AG04449 (cell line): ENCODE measurements around the gene ABL1.

Experiments used
- CTCF ChIA-PET: fragments of 350-600 bp; formaldehyde crosslinking; extraction: SDS; loops from one replicate; lab custom pipeline; 2021; ENCODE audit warnings: antibody characterized with exemption; lab: Yijun Ruan, JAX
- POLR2A ChIA-PET: fragments of 400-600, 350-600 bp; formaldehyde crosslinking; extraction: SDS; loops from one replicate; lab custom pipeline; 2020; ENCODE audit warnings: antibody characterized with exemption, inconsistent platforms; lab: Yijun Ruan, JAX
- DNase-seq: peaks from one replicate; pipeline ENCODE4 v3.0.0-alpha.2; 2010; ENCODE audit warnings: low read depth, low spot score
- H3K4me3 ChIP-seq: 2 replicates; pipeline ENCODE4 v1.5.1; 2011; ENCODE audit warnings: low read depth, mild to moderate bottlenecking, control low read depth, low read length
- CTCF ChIP-seq: IDR thresholded peaks from one replicate; pipeline ENCODE4 v1.5.1; 2011; ENCODE audit warnings: mild to moderate bottlenecking, moderate library complexity, low read length, control low read depth, inconsistent platforms; ENCODE audit not compliant: insufficient read depth; ENCODE audit errors: missing control alignments

The ABL1 gene

GRCh38 chr9:130810609-130811136 is 24.4 kb upstream of the ABL1 start:
- ChIA-PET POLR2A (no interaction called here), CTCF (interaction anchor here (1.2 to 1.4 kb wide), 3 partner anchors 10 to 55 kb away, joined by 3 read pairs; no protein-coding TSS in a partner anchor)
- H3K4me3 ChIP-seq = no peak overlapping the region
- DNase-seq = no peak
- TF ChIP-seq CTCF = no peak

- H3K4me3 ChIP-seq = no peak overlapping the region
- no peak for DNase-seq
- CTCF ChIA-PET = interaction anchor here (0.9 to 1.3 kb wide), 2 partner anchors 51 to 183 kb away, joined by 3 to 4 read pairs; no protein-coding TSS in a partner anchor
- no peak for TF ChIP-seq CTCF
- POLR2A ChIA-PET = no interaction called here
These were observed 19.7 kb upstream of the ABL1 start for GRCh38 chr9:130815242-130815808.

GRCh38 chr9:130817914-130818313 is 17.1 kb upstream of the ABL1 start:
- DNase-seq = no peak
- no peak for TF ChIP-seq CTCF
- no peak overlapping the region for H3K4me3 ChIP-seq
- ChIA-PET POLR2A (no interaction called here), CTCF (no interaction called here)

GRCh38 chr9:130820135-130820738 is 14.8 kb upstream of the ABL1 start:
- no peak for TF ChIP-seq CTCF
- DNase-seq = no peak
- CTCF ChIA-PET = interaction anchor here (0.9 to 1.3 kb wide), 3 partner anchors 9 to 44 kb away, joined by 3 to 4 read pairs (median 3); no protein-coding TSS in a partner anchor
- POLR2A ChIA-PET = no interaction called here
- no peak overlapping the region for H3K4me3 ChIP-seq

- POLR2A ChIA-PET = no interaction called here
- CTCF ChIA-PET = interaction anchor here (1.0 to 2.8 kb wide), 6 partner anchors 9 to 49 kb away, joined by 3 to 13 read pairs (median 4); no protein-coding TSS in a partner anchor
- no peak for TF ChIP-seq CTCF
- H3K4me3 ChIP-seq = no peak overlapping the region
- no peak for DNase-seq
These were observed 11.6 kb upstream of the ABL1 start for GRCh38 chr9:130823435-130823834.

- H3K4me3 ChIP-seq = no peak overlapping the region
- TF ChIP-seq CTCF = no peak
- DNase-seq = no peak
- CTCF ChIA-PET = interaction anchor here (1.0 to 2.8 kb wide), 6 partner anchors 9 to 50 kb away, joined by 3 to 13 read pairs (median 4); no protein-coding TSS in a partner anchor
- POLR2A ChIA-PET = no interaction called here
These were observed 11.0 kb upstream of the ABL1 start for GRCh38 chr9:130824079-130824478.
